ENCODE measurements around the gene SHROOM2. TPM values are rescaled to one million over a fixed set of nuclear protein-coding genes. Genes with fewer than 3 reads are reported as not detected.

The SHROOM2 gene
- total and polyA plus RNA-seq, 2 of the 4 experiments (the other 2 are of a cell fraction) = 8.1 to 14.2 TPM

- Histone ChIP-seq H2BK5ac (ENCODE audit: low read depth, low read length, poor library complexity, severe bottlenecking) (no peak overlapping the region), H3K56ac (ENCODE audit: extremely low read depth, insufficient read depth, low read length) (no peak overlapping the region), H4K20me1 (ENCODE audit: insufficient read depth, low read length) (no peaks in the 10 kb centered on the region), H4K91ac (ENCODE audit: insufficient read depth, low read depth, low read length) (no peak overlapping the region), H3K4ac (ENCODE audit: low read depth, low read length) (no peak overlapping the region), H4K5ac (ENCODE audit: low read depth, low read length) (no peak overlapping the region), H2AK9ac (replicated peaks; ENCODE audit: low read depth, low read length, poor library complexity) (no peak overlapping the region), H3K27ac (ENCODE audit: insufficient read depth, low read length) (no peak overlapping the region), H3K9me1 (ENCODE audit: insufficient read depth, low read length) (no peaks in the 10 kb centered on the region), H3K79me1 (ENCODE audit: low read depth in 1 of 2, low read length in 2 of 2) (no peaks in the 10 kb centered on the region), H3K4me1 (ENCODE audit: control insufficient read depth, insufficient read depth, low read length) (no peaks in the 10 kb centered on the region), H3K14ac (replicated peaks; ENCODE audit: low read depth, low read length) (no peak overlapping the region), H2AK5ac (ENCODE audit: low read depth, low read length) (no peak overlapping the region), H2BK15ac (ENCODE audit: low read depth, low read length) (no peak overlapping the region), H3K23ac (ENCODE audit: low read depth, low read length) (no peak overlapping the region), H2BK20ac (ENCODE audit: low read depth, low read length) (no peak overlapping the region), H3K27me3 (ENCODE audit: control insufficient read depth, insufficient read depth, low read length) (peaks cover 5% of the 10 kb centered on the region), H3K4me2 (ENCODE audit: low read depth, low read length) (no peak overlapping the region), H3K36me3 (ENCODE audit: control insufficient read depth, insufficient read depth, low read length) (no peaks in the 10 kb centered on the region), H3K9me3 (ENCODE audit: control insufficient read depth, insufficient read depth, low read length) (no peaks in the 10 kb centered on the region; the same call in 1 of the 2 replicates), H3K18ac (ENCODE audit: low read depth, low read length) (no peak overlapping the region), H3K9ac (ENCODE audit: low read depth, low read length) (no peak overlapping the region), H4K8ac (ENCODE audit: low read depth in 2 of 2, low read length in 2 of 2) (no peak overlapping the region), H3K4me3 (ENCODE audit: insufficient read depth, low read depth, low read length) (no peak overlapping the region), H2BK120ac (ENCODE audit: low read depth, low read length) (no peak overlapping the region), H2AFZ (replicated peaks; ENCODE audit: low read length, poor library complexity) (no peak overlapping the region)
- ChIA-PET POLR2A (ENCODE audit: unreplicated experiment) (no interaction called here), CTCF (no interaction called here)
- intact Hi-C loops (cut with micrococcal nuclease) (no loop called here), in situ Hi-C loops (cut with MboI; ENCODE audit: low sequenced_read_pairs) (no loop called here), dilution Hi-C loops (cut with HindIII; ENCODE audit: low sequenced_read_pairs, unreplicated experiment) (no loop called here)
- no peak for TF ChIP-seq CEBPB (IDR thresholded peaks at IDR 0.05; ENCODE audit: low read depth, low read length)
- no peak for TF ChIP-seq POLR2A (IDR thresholded peaks at IDR 0.05; ENCODE audit: low read depth, low read length)
- no peak for TF ChIP-seq MAZ (IDR thresholded peaks at IDR 0.05; ENCODE audit: borderline replicate concordance, low read depth, low read length)
- no peak for TF ChIP-seq RCOR1 (IDR thresholded peaks at IDR 0.05; ENCODE audit: insufficient replicate concordance, low read length)
- no peak for TF ChIP-seq CHD1 (IDR thresholded peaks at IDR 0.05; ENCODE audit: low read depth, low read length)
- no peak for ATAC-seq (ENCODE audit: low read depth)
- DNase-seq = no peak
- BruUV-seq (replicated peaks) = no TSS peak
- WGBS, 2 experiments (ENCODE audit: extremely low coverage in 2 of 2, insufficient read length in 1 of 2) = no CpG with 5 or more reads among the region's 5 CpGs
Observed at GRCh38 chrX:9739130-9739529, 47.1 kb upstream of the SHROOM2 start.
